ENCODE data around the gene ZKSCAN4. TPM values are rescaled to one million over a fixed set of nuclear protein-coding genes. Genes with fewer than 3 reads are reported as not detected.

ZKSCAN4 gene
- polyA plus RNA-seq, 1 of the 3 experiments (the other 2 are of a cell fraction) = 2.9 TPM

- ChIA-PET POLR2A (no interaction called here), CTCF (no interaction called here)
- H4K20me1 ChIP-seq (ENCODE audit: insufficient read depth) = no peaks in the 10 kb centered on the region
- no peaks in the 10 kb centered on the region for H3K9me2 ChIP-seq
- peaks cover 6% of the 10 kb centered on the region for H3F3A ChIP-seq (replicated peaks; ENCODE audit: insufficient read depth)
- no peaks in the 10 kb centered on the region for H3K36me3 ChIP-seq (replicated peaks in 1 of 2; ENCODE audit: control insufficient read depth in 1 of 2, insufficient read depth in 2 of 2, low read length in 1 of 2)
- H3K27me3 ChIP-seq (ENCODE audit: insufficient read depth) = peaks cover 12% of the 10 kb centered on the region; the same call in 1 of the 2 replicates
- H2AFZ ChIP-seq (ENCODE audit: low read depth) = no peak overlapping the region
- H3K4me3 ChIP-seq (ENCODE audit: low read depth in 2 of 2, low read length in 1 of 2) = no peak overlapping the region
- TF ChIP-seq NRF1 (IDR thresholded peaks at IDR 0.05; ENCODE audit: low read depth, low read length) (no peak), SMC3 (IDR thresholded peaks at IDR 0.05; ENCODE audit: low read depth, low read length) (no peak), EZH2phosphoT487 (IDR thresholded peaks at IDR 0.05; ENCODE audit: borderline replicate concordance, low read depth) (no peak), MEF2A (IDR thresholded peaks at IDR 0.05; ENCODE audit: borderline replicate concordance, low read depth) (no peak), TAF1 (IDR thresholded peaks at IDR 0.05; ENCODE audit: borderline replicate concordance, low read depth, low read length) (no peak), RAD21 (IDR thresholded peaks at IDR 0.05; ENCODE audit: low read length) (no peak), GABPA (IDR thresholded peaks at IDR 0.05; ENCODE audit: low read depth) (no peak), YY1 (IDR thresholded peaks at IDR 0.05; ENCODE audit: low read depth) (no peak), IRF3 (IDR thresholded peaks at IDR 0.05; ENCODE audit: low read depth, low read length) (no peak), RFX5 (IDR thresholded peaks at IDR 0.05; ENCODE audit: low read length) (no peak), MXI1 (IDR thresholded peaks at IDR 0.05; ENCODE audit: low read depth, low read length) (no peak), EP300 (IDR thresholded peaks at IDR 0.05; ENCODE audit: borderline replicate concordance in 1 of 2, low read depth in 1 of 2, low read length in 1 of 2) (no peak), MAX (IDR thresholded peaks at IDR 0.05; ENCODE audit: low read depth) (no peak)
- H3K4me1 ChIP-seq (ENCODE audit: control insufficient read depth in 1 of 2, insufficient read depth in 2 of 2, low read depth in 1 of 2, low read length in 1 of 2) = peaks cover 0 to 14% of the 10 kb centered on the region in 2 experiments; a peak in 2 of 4 replicates
- no peak overlapping the region for H3K9ac ChIP-seq
- H3K9me3 ChIP-seq = no peaks in the 10 kb centered on the region
- no peaks in the 10 kb centered on the region for H3K79me2 ChIP-seq (ENCODE audit: insufficient read depth)
- H3K27ac ChIP-seq (ENCODE audit: low read depth in 2 of 2, low read length in 1 of 2) = no peak overlapping the region
- no peak for DNase-seq
- H3K4me2 ChIP-seq = no peak overlapping the region
- 49% methylated on average over 8 of the region's 8 CpGs for WGBS (ENCODE audit: low lambda C conversion rate)
These were observed 36.6 kb downstream of the ZKSCAN4 start for GRCh38 chr6:28215425-28215824.

GRCh38 chr6:28213213-28213523 lies 38.9 kb downstream of the ZKSCAN4 start:
- Histone ChIP-seq H3K9me2 (no peaks in the 10 kb centered on the region), H3K4me1 (ENCODE audit: control insufficient read depth in 1 of 2, insufficient read depth in 2 of 2, low read depth in 1 of 2, low read length in 1 of 2) (peaks cover 0 to 10% of the 10 kb centered on the region in 2 experiments; a peak in 3 of 4 replicates), H3K4me3 (ENCODE audit: low read depth in 2 of 2, low read length in 1 of 2) (peak overlapping the region; percentile 62 to 63), H3K9me3 (no peaks in the 10 kb centered on the region), H3K27ac (ENCODE audit: low read depth in 2 of 2, low read length in 1 of 2) (no peak overlapping the region), H3K4me2 (peak overlapping the region; percentile 65), H3K9ac (no peak overlapping the region), H3K79me2 (ENCODE audit: insufficient read depth) (no peaks in the 10 kb centered on the region), H3K36me3 (replicated peaks in 1 of 2; ENCODE audit: control insufficient read depth in 1 of 2, insufficient read depth in 2 of 2, low read length in 1 of 2) (no peaks in the 10 kb centered on the region), H3F3A (replicated peaks; ENCODE audit: insufficient read depth) (peaks cover 6% of the 10 kb centered on the region), H4K20me1 (ENCODE audit: insufficient read depth) (no peaks in the 10 kb centered on the region), H2AFZ (ENCODE audit: low read depth) (0 out of 2 replicates have a peak overlapping the region, but pooled peaks have one; percentile 17), H3K27me3 (ENCODE audit: insufficient read depth) (peaks cover 32% of the 10 kb centered on the region; the same call in 1 of the 2 replicates)
- WGBS (ENCODE audit: low lambda C conversion rate) = 42% methylated on average over 2 of the region's 2 CpGs
- CTCF ChIA-PET = no interaction called here
- DNase-seq = no peak
- peak; percentile 3; the same call in 1 of the 2 replicates for TF ChIP-seq USF1 (IDR thresholded peaks at IDR 0.05; ENCODE audit: borderline replicate concordance, low read depth)
- TF ChIP-seq EP300 (IDR thresholded peaks at IDR 0.05; ENCODE audit: borderline replicate concordance in 1 of 2, low read depth in 1 of 2, low read length in 1 of 2) = no peak
- POLR2A ChIA-PET = no interaction called here

Measured in SK-N-SH (cell line).